Measurements from ENCODE around the gene KCNC1. TPM values are rescaled to one million over a fixed set of nuclear protein-coding genes. Genes with fewer than 3 reads are reported as not detected.

The KCNC1 gene
- total and polyA plus RNA-seq, 7 experiments from 2014 or later: not detected

- Mint-ChIP-seq H3K27me3 (peaks cover 48 to 66% (median 54%) of the 10 kb centered on the region in 5 donors), H3K9me3 (peaks cover 0 to 3% (median 0%) of the 10 kb centered on the region in 11 donors), H3K4me3 (no peak overlapping the region), H3K36me3 (no peaks in the 10 kb centered on the region), H3K4me1 (peaks cover 0 to 4% (median 0%) of the 10 kb centered on the region in 7 donors), H3K27ac (no peak overlapping the region)
- CTCF ChIA-PET: no interaction called here
- Histone ChIP-seq H3K27ac (ENCODE audit: low read depth, low read length) (no peak overlapping the region), H3K4me1 (ENCODE audit: control insufficient read depth in 2 of 2, insufficient read depth in 2 of 2, low read length in 2 of 2) (no peaks in the 10 kb centered on the region), H3K4me3 (ENCODE audit: low read length) (no peak overlapping the region), H3K27me3 (ENCODE audit: control insufficient read depth in 2 of 2, insufficient read depth in 2 of 2, low read length in 2 of 2) (no peaks in the 10 kb centered on the region), H3K9me3 (ENCODE audit: control insufficient read depth in 2 of 3, low read length in 3 of 3) (no peaks in the 10 kb centered on the region), H3K36me3 (ENCODE audit: control insufficient read depth in 2 of 3, insufficient read depth in 3 of 3, low read length in 3 of 3) (no peaks in the 10 kb centered on the region)
- intact Hi-C loops (cut with micrococcal nuclease): no loop called here
- POLR2A ChIA-PET: no interaction called here
- DNase-seq: no peak
- no peak for ATAC-seq
Observed at GRCh38 chr11:17693531-17693930, 41.0 kb upstream of the KCNC1 start.

- DNase-seq: no peak
- Histone ChIP-seq H3K36me3 (ENCODE audit: control insufficient read depth in 2 of 3, insufficient read depth in 3 of 3, low read length in 3 of 3) (no peaks in the 10 kb centered on the region), H3K9me3 (ENCODE audit: control insufficient read depth in 2 of 3, low read length in 3 of 3) (no peaks in the 10 kb centered on the region), H3K4me1 (ENCODE audit: control insufficient read depth in 2 of 2, insufficient read depth in 2 of 2, low read length in 2 of 2) (no peaks in the 10 kb centered on the region), H3K4me3 (ENCODE audit: low read length) (no peak overlapping the region), H3K27ac (ENCODE audit: low read depth, low read length) (no peak overlapping the region), H3K27me3 (ENCODE audit: control insufficient read depth in 2 of 2, insufficient read depth in 2 of 2, low read length in 2 of 2) (no peaks in the 10 kb centered on the region)
- intact Hi-C loops (cut with micrococcal nuclease): no loop called here
- Mint-ChIP-seq H3K9me3 (peaks cover 0 to 3% (median 0%) of the 10 kb centered on the region in 11 donors), H3K27me3 (peaks cover 49 to 66% (median 59%) of the 10 kb centered on the region in 5 donors), H3K36me3 (no peaks in the 10 kb centered on the region), H3K27ac (no peak overlapping the region), H3K4me3 (no peak overlapping the region), H3K4me1 (peaks cover 0 to 4% (median 0%) of the 10 kb centered on the region in 7 donors)
- no peak for ATAC-seq
- CTCF ChIA-PET: no interaction called here
- POLR2A ChIA-PET: no interaction called here
Observed at GRCh38 chr11:17694494-17695110, 40.0 kb upstream of the KCNC1 start.

- H3K36me3 Mint-ChIP-seq: no peaks in the 10 kb centered on the region
- Histone ChIP-seq H3K4me3 (ENCODE audit: low read length) (no peak overlapping the region), H3K27me3 (ENCODE audit: control insufficient read depth in 2 of 2, insufficient read depth in 2 of 2, low read length in 2 of 2) (no peaks in the 10 kb centered on the region), H3K27ac (ENCODE audit: low read depth, low read length) (no peak overlapping the region), H3K4me1 (ENCODE audit: control insufficient read depth in 2 of 2, insufficient read depth in 2 of 2, low read length in 2 of 2) (no peaks in the 10 kb centered on the region), H3K9me3 (ENCODE audit: control insufficient read depth in 2 of 3, low read length in 3 of 3) (no peaks in the 10 kb centered on the region), H3K36me3 (ENCODE audit: control insufficient read depth in 2 of 3, insufficient read depth in 3 of 3, low read length in 3 of 3) (no peaks in the 10 kb centered on the region)
- peaks cover 0 to 4% (median 0%) of the 10 kb centered on the region in 7 donors for H3K4me1 Mint-ChIP-seq
- no peak for ATAC-seq
- H3K4me3 Mint-ChIP-seq: no peak overlapping the region
- intact Hi-C loops (cut with micrococcal nuclease): no loop called here
- peaks cover 0 to 3% (median 0%) of the 10 kb centered on the region in 11 donors for H3K9me3 Mint-ChIP-seq
- CTCF ChIA-PET: no interaction called here
- H3K27me3 Mint-ChIP-seq: peaks cover 49 to 66% (median 59%) of the 10 kb centered on the region in 5 donors
- POLR2A ChIA-PET: no interaction called here
- DNase-seq: no peak
- no peak overlapping the region for H3K27ac Mint-ChIP-seq
Observed at GRCh38 chr11:17695454-17696441, 38.8 kb upstream of the KCNC1 start.

- ATAC-seq: no peak
Observed at GRCh38 chr11:17696741-17697140, 37.8 kb upstream of the KCNC1 start.

GRCh38 chr11:17697175-17697949 lies 37.2 kb upstream of the KCNC1 start:
- H3K4me1 ChIP-seq (ENCODE audit: control insufficient read depth in 2 of 2, insufficient read depth in 2 of 2, low read length in 2 of 2): no peaks in the 10 kb centered on the region
- no peaks in the 10 kb centered on the region for H3K36me3 ChIP-seq (ENCODE audit: control insufficient read depth in 2 of 3, insufficient read depth in 3 of 3, low read length in 3 of 3)
- CTCF ChIA-PET: no interaction called here
- Mint-ChIP-seq H3K27me3 (peaks cover 44 to 52% (median 49%) of the 10 kb centered on the region in 5 donors), H3K4me1 (peaks cover 0 to 4% (median 0%) of the 10 kb centered on the region in 7 donors), H3K36me3 (no peaks in the 10 kb centered on the region), H3K4me3 (no peak overlapping the region), H3K9me3 (peaks cover 0 to 3% (median 0%) of the 10 kb centered on the region in 11 donors), H3K27ac (no peak overlapping the region)
- H3K27ac ChIP-seq (ENCODE audit: low read depth, low read length): no peak overlapping the region
- ATAC-seq: no peak
- H3K27me3 ChIP-seq (ENCODE audit: control insufficient read depth in 2 of 2, insufficient read depth in 2 of 2, low read length in 2 of 2): no peaks in the 10 kb centered on the region
- POLR2A ChIA-PET: no interaction called here
- H3K4me3 ChIP-seq (ENCODE audit: low read length): no peak overlapping the region
- intact Hi-C loops (cut with micrococcal nuclease): no loop called here
- DNase-seq: no peak
- H3K9me3 ChIP-seq (ENCODE audit: control insufficient read depth in 2 of 3, low read length in 3 of 3): no peaks in the 10 kb centered on the region

More at GRCh38 chr11:17696741-17697140, 37.8 kb upstream of the KCNC1 start:
- no peaks in the 10 kb centered on the region for H3K27me3 ChIP-seq (ENCODE audit: control insufficient read depth in 2 of 2, insufficient read depth in 2 of 2, low read length in 2 of 2)
- Mint-ChIP-seq H3K36me3 (no peaks in the 10 kb centered on the region), H3K4me1 (peaks cover 0 to 4% (median 0%) of the 10 kb centered on the region in 7 donors), H3K9me3 (peaks cover 0 to 3% (median 0%) of the 10 kb centered on the region in 11 donors), H3K4me3 (no peak overlapping the region), H3K27ac (no peak overlapping the region), H3K27me3 (peaks cover 48 to 58% (median 54%) of the 10 kb centered on the region in 5 donors)
- no peaks in the 10 kb centered on the region for H3K4me1 ChIP-seq (ENCODE audit: control insufficient read depth in 2 of 2, insufficient read depth in 2 of 2, low read length in 2 of 2)
- DNase-seq: no peak
- H3K9me3 ChIP-seq (ENCODE audit: control insufficient read depth in 2 of 3, low read length in 3 of 3): no peaks in the 10 kb centered on the region
- intact Hi-C loops (cut with micrococcal nuclease): no loop called here
- H3K36me3 ChIP-seq (ENCODE audit: control insufficient read depth in 2 of 3, insufficient read depth in 3 of 3, low read length in 3 of 3): no peaks in the 10 kb centered on the region
- ChIA-PET CTCF (no interaction called here), POLR2A (no interaction called here)
- H3K4me3 ChIP-seq (ENCODE audit: low read length): no peak overlapping the region
- no peak overlapping the region for H3K27ac ChIP-seq (ENCODE audit: low read depth, low read length)

GRCh38 chr11:17699147-17700114 lies 35.1 kb upstream of the KCNC1 start:
- H3K4me3 ChIP-seq (ENCODE audit: low read length): no peak overlapping the region
- H3K9me3 ChIP-seq (ENCODE audit: control insufficient read depth in 2 of 3, low read length in 3 of 3): no peaks in the 10 kb centered on the region
- intact Hi-C loops (cut with micrococcal nuclease): no loop called here
- POLR2A ChIA-PET: no interaction called here
- H3K27me3 Mint-ChIP-seq: peaks cover 34 to 52% (median 41%) of the 10 kb centered on the region in 5 donors
- H3K27ac ChIP-seq (ENCODE audit: low read depth, low read length): no peak overlapping the region
- H3K27me3 ChIP-seq (ENCODE audit: control insufficient read depth in 2 of 2, insufficient read depth in 2 of 2, low read length in 2 of 2): no peaks in the 10 kb centered on the region
- H3K4me1 Mint-ChIP-seq: peaks cover 0 to 4% (median 0%) of the 10 kb centered on the region in 7 donors
- DNase-seq: no peak
- CTCF ChIA-PET: no interaction called here
- H3K36me3 ChIP-seq (ENCODE audit: control insufficient read depth in 2 of 3, insufficient read depth in 3 of 3, low read length in 3 of 3): no peaks in the 10 kb centered on the region
- no peak for ATAC-seq
- H3K27ac Mint-ChIP-seq: no peak overlapping the region
- H3K9me3 Mint-ChIP-seq: peaks cover 0 to 15% (median 5%) of the 10 kb centered on the region in 11 donors
- H3K4me1 ChIP-seq (ENCODE audit: control insufficient read depth in 2 of 2, insufficient read depth in 2 of 2, low read length in 2 of 2): no peaks in the 10 kb centered on the region
- no peaks in the 10 kb centered on the region for H3K36me3 Mint-ChIP-seq
- no peak overlapping the region for H3K4me3 Mint-ChIP-seq
